A204.1 (cell line): ENCODE results near the gene MED26.

Source experiments
- FAIRE-seq: peaks from 2 replicates; lab custom pipeline; 2012; peaks lifted over from hg19 to GRCh38; lab: Jason Lieb, UNC

Gene MED26

DNA sequence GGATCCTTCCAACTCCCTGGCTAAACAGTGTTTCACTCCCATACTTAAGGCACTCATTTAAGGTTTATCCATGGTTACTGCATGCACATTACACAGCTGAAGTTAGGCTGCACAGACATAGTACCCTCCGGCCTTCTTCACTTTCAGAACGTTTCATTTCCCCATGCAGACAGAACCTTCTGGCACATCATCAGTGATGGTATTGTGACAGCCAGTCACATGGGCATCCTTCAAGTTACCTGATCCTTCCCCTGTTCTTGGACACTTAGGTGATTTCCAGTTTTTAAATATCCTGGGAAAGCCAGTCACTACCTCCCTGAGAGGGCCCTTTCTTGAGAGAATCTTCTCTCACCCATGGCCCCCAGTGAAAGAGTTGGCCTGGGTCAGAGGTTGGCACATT, 22.8 kb upstream of the MED26 start:
- FAIRE-seq, result no peak

GRCh38 chr19:16649734-16650133, 21.7 kb upstream of the MED26 start:
- FAIRE-seq, result no peak

- no peak for FAIRE-seq
Measured at GRCh38 chr19:16645140-16645539, 17.1 kb upstream of the MED26 start.

DNA sequence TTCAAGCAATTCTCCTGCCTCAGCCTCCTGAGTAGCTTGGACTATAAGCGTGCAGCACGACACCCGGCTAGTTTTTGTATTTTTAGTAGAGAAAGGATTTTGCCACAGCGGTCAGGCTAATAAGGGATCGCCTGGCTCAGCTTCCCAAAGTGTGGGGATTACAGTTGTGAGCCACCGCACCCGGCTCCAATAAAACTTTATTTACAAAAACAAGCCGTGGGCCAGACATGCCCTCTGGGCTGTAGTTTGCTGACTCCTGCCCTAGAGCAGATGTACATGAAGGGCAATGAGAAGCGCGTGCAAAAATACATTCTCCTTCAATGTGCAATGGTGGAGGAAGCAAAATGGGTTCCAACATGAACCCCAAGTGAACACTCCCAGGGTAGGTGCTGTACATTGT, 13.7 kb upstream of the MED26 start:
- no peak for FAIRE-seq

DNA sequence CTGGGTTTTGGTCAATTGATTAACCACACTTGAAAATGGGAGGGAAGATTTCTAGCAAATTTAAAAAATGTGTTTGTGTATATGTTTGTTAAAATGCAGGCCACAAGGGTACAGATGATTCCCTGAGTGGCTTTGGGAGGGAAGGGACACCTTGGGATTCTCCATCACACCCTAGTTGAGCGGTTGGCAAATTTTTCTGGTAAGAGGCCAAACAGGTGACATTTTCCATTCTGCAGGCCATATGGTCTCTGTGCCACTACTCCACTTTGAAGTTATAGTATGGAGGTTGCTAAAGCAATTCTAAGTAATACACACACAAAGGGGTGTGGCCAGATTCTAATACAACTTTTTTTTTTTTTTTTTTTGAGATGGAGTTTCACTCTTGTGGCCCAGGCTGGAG, 12.9 kb upstream of the MED26 start:
- no peak for FAIRE-seq

DNA sequence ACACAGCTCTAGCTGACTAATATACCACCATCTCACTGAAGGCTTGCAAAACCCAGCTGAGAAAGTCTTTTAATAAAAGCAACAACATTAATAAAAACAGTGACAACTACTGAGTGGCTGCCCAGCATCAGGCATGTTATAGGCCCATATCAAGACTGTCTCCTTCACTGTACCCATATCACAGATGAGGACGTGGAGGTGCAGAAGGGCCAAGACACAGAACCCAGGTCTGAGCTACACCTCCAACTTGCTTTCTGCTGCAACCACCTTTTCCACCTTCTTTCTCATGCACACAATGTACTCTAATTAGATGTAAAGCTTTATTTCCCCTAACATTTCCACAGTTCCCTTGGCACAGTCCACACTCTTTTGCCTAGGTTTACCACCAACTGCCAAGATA, 10.7 kb upstream of the MED26 start:
- no peak for FAIRE-seq

GRCh38 chr19:16637535-16637934, 9.5 kb upstream of the MED26 start:
- FAIRE-seq, result no peak

DNA sequence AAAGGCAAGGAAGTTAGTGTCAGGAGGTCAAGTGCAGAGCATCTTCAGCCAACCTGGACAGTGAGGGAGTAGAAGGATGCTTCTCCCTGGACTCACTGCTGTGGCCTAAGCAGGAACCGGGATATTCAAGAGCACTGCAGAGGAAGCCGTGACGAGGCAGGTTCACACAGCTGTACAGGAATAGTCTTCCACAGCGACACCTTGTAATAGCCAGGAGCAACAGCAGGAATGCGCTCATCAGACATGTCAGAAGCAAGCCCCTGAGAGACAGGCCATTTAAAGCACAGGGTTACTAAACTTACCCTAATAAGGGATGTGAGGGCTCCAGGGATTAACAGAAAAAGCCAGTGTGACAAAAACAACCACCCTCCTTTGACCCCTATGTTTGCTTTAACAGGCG, 3.5 kb upstream of the MED26 start:
- no peak for FAIRE-seq

- FAIRE-seq, result no peak
Measured at GRCh38 chr19:16628984-16629691, 1.1 kb upstream of the MED26 start.

GRCh38 chr19:16627928-16628182, 149 bp downstream of the MED26 start:
- FAIRE-seq, result no peak

- FAIRE-seq, result no peak
Measured at GRCh38 chr19:16627193-16627927, 644 bp downstream of the MED26 start.

- FAIRE-seq, result no peak
Measured at GRCh38 chr19:16626796-16627192, 1.2 kb downstream of the MED26 start.

- no peak for FAIRE-seq
Measured at GRCh38 chr19:16625163-16625958, 2.6 kb downstream of the MED26 start.

- no peak for FAIRE-seq
Measured at GRCh38 chr19:16624236-16624635, 3.8 kb downstream of the MED26 start.

- FAIRE-seq, result no peak
Measured at GRCh38 chr19:16623576-16623975, 4.4 kb downstream of the MED26 start.

GRCh38 chr19:16623066-16623465, 4.9 kb downstream of the MED26 start:
- FAIRE-seq, result no peak

DNA sequence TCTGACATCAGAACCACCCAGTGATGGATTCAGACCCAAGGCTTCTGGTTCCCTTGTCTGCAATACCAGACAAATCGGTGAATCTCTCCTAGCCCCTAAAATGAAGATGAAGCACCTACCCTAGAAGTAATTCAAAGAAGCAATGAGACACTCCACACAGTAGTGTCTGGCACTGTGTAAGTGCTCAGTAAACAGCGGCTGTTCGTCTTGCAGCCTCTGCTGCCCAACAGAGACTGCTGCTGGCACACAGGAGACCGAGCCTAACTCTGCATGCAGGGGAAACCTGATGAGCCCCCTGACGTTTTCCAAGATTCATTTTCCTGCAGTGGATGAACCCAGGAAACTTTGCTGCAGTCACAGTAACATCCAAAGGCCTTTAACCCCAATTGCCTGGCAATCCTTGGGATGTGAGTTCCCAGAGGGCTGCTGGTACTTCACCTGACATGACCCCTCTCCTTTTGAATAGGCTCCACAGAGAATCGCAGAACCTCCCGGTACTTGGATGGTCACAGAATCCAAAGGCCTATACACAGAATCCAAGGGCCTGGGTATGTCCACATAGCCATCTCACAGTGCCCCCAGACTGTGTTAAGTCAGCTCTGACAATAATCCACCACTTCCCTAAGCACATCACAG, 6.7 kb downstream of the MED26 start:
- FAIRE-seq, result no peak

GRCh38 chr19:16620584-16620983, 7.4 kb downstream of the MED26 start:
- FAIRE-seq, result no peak

- FAIRE-seq, result no peak
Measured at GRCh38 chr19:16620018-16620417, 8.0 kb downstream of the MED26 start.

GRCh38 chr19:16619457-16619856, 8.5 kb downstream of the MED26 start:
- FAIRE-seq, result no peak

GRCh38 chr19:16618248-16618647, 9.8 kb downstream of the MED26 start:
- no peak for FAIRE-seq

DNA sequence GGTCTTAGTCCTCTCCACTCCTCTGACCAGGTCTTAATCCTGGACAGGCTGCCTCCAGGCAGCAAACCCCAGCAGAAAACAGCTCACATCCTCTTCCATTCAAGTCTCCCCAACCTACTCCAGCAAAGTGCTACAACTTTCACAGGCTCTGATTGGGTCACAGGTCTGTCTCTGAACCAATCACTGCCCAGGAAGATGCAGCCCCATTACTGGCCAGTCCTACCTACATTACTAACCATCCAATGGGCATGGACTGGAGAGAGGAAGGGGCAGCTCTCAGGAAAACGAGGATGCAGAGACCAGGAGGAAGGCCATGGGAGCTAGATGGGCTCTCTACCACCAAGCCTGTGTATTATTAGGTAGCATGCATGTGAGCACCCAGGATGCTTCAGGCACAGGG, 12.2 kb downstream of the MED26 start:
- no peak for FAIRE-seq

DNA sequence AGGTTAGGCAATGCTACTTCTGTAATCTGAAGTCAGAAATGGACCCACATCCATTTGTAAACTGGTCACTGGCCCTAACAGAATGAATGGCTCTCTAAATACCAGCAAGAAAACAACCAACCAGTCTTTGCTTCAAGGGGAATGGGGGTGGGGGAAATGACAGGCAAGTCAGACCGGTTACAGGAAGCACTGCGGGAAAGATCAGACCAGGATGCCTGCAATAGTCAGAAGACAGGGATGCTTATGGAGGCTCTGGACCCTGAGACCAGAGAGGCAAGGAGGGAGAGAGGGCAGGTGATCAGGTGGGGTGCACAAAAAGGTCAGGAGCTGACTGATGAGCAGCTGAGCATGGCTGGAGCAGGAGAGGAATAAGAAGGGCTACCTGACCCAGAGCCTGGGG, 13.1 kb downstream of the MED26 start:
- FAIRE-seq, result no peak
